SH-SY5Y (cell line): ENCODE results near the gene CLEC2B.

Experiments used
- GATA2 ChIP-seq: IDR thresholded peaks from 2 replicates; pipeline ENCODE4 v1.6.1; 2011; ENCODE audit warnings: mild to moderate bottlenecking, low read depth, low read length
- GATA3 ChIP-seq: IDR thresholded peaks from 2 replicates; pipeline ENCODE4 v1.6.1; 2011; ENCODE audit warnings: low read depth, mild to moderate bottlenecking, low read length, moderate library complexity

GRCh38 chr12:9805883-9806282, 63.3 kb downstream of the CLEC2B start:
- TF ChIP-seq GATA2 (no peak), GATA3 (no peak)
